Cardiac muscle cell (in vitro differentiated cells and primary cell): Measurements from ENCODE around the gene PIK3R5. TPM values are rescaled to one million over a fixed set of nuclear protein-coding genes. Genes with fewer than 3 reads are reported as not detected.

Source experiments
- DNase-seq, 2 donors: peaks; one replicate each; pipeline versions ENCODE4 v3.0.0 to v3.0.0-alpha.2; 2010 to 2017; ENCODE audit warnings: low read depth in 1 of 2, low spot score in 1 of 2
- H3K27ac ChIP-seq: fragments of 200-600 bp; sonication (generic); 2 replicates; pipeline ENCODE4 v1.5.1; 2016
- H3K27me3 ChIP-seq: fragments of 200-600 bp; sonication (generic); 2 replicates; pipeline ENCODE4 v1.6.0; 2016; ENCODE audit warnings: control low read depth
- H3K36me3 ChIP-seq: fragments of 200-600 bp; sonication (generic); 2 replicates; pipeline ENCODE4 v1.5.1; 2016; ENCODE audit warnings: control low read depth
- H3K4me1 ChIP-seq: fragments of 200-600 bp; sonication (generic); 2 replicates; pipeline ENCODE4 v1.8.1; 2017; ENCODE audit warnings: low read depth, mild to moderate bottlenecking, mixed run types
- H3K4me3 ChIP-seq: fragments of 200-600 bp; sonication (generic); 2 replicates; pipeline ENCODE4 v1.5.1; 2016; ENCODE audit warnings: mild to moderate bottlenecking
- H3K9me3 ChIP-seq: fragments of 200-600 bp; sonication (generic); 2 replicates; pipeline ENCODE4 v1.5.1; 2017; ENCODE audit warnings: low read depth, mild to moderate bottlenecking, control low read depth
- CTCF ChIP-seq: IDR thresholded peaks from 2 replicates; pipeline ENCODE4 v1.5.1; 2012; ENCODE audit warnings: low read depth, mild to moderate bottlenecking, low read length
- polyA plus RNA-seq: library from polyadenylated mRNA; unstranded; fragments of >200 nt; fragmentation: Nextera tagmentation; extraction: Ambion mirVana; gene quantifications from 2 replicates; pipeline ENCODE4 v1.2.1, GENCODE V29; 2016
- total RNA-seq: library from RNA; depleted of rRNA; stranded (reverse); fragments of >200 nt; gene quantifications from 2 replicates; pipeline ENCODE4 v1.2.3, GENCODE V29; 2016

Gene PIK3R5
- total and polyA plus RNA-seq, 2 experiments from 2014 or later: 0.09 to 0.38 TPM

- Histone ChIP-seq H3K4me3 (no peak overlapping the region), H3K9me3 (no peaks in the 10 kb centered on the region), H3K27me3 (peaks cover 53% of the 10 kb centered on the region), H3K36me3 (no peaks in the 10 kb centered on the region), H3K27ac (no peak overlapping the region), H3K4me1 (no peaks in the 10 kb centered on the region)
- no peak for DNase-seq
- TF ChIP-seq CTCF: no peak
Observed at GRCh38 chr17:8968503-8968902, 3.0 kb upstream of the PIK3R5 start.

GRCh38 chr17:8967861-8968260 lies 2.4 kb upstream of the PIK3R5 start:
- Histone ChIP-seq H3K9me3 (no peaks in the 10 kb centered on the region), H3K4me3 (no peak overlapping the region), H3K27me3 (peaks cover 59% of the 10 kb centered on the region), H3K36me3 (no peaks in the 10 kb centered on the region), H3K4me1 (no peaks in the 10 kb centered on the region), H3K27ac (no peak overlapping the region)
- no peak for TF ChIP-seq CTCF
- DNase-seq: no peak

GRCh38 chr17:8966926-8967325 lies 1.4 kb upstream of the PIK3R5 start:
- Histone ChIP-seq H3K27ac (no peak overlapping the region), H3K27me3 (peaks cover 66% of the 10 kb centered on the region), H3K36me3 (no peaks in the 10 kb centered on the region), H3K4me1 (no peaks in the 10 kb centered on the region), H3K9me3 (no peaks in the 10 kb centered on the region), H3K4me3 (no peak overlapping the region)
- TF ChIP-seq CTCF: no peak
- DNase-seq: no peak

GRCh38 chr17:8964801-8965393 lies 610 bp downstream of the PIK3R5 start:
- Histone ChIP-seq H3K27ac (no peak overlapping the region), H3K36me3 (no peaks in the 10 kb centered on the region), H3K9me3 (no peaks in the 10 kb centered on the region), H3K4me1 (no peaks in the 10 kb centered on the region), H3K27me3 (peaks cover 66% of the 10 kb centered on the region), H3K4me3 (no peak overlapping the region)
- no peak for DNase-seq
- TF ChIP-seq CTCF: no peak

GRCh38 chr17:8963647-8964258 lies 1.8 kb downstream of the PIK3R5 start:
- Histone ChIP-seq H3K4me1 (no peaks in the 10 kb centered on the region), H3K36me3 (no peaks in the 10 kb centered on the region), H3K9me3 (no peaks in the 10 kb centered on the region), H3K27me3 (peaks cover 66% of the 10 kb centered on the region), H3K4me3 (no peak overlapping the region), H3K27ac (no peak overlapping the region)
- no peak for TF ChIP-seq CTCF
- DNase-seq: no peak
